K562 (cell line): Measurements from ENCODE around the gene ALG12. TPM values are rescaled to one million over a fixed set of nuclear protein-coding genes. Genes with fewer than 3 reads are reported as not detected.
A peak's percentile ranks its signal among the peaks of the same experiment; 100 is the strongest.
"Not testable (repeated sequence)": the region's sequence is repeated elsewhere in the genome, so short reads cannot be mapped to it uniquely, and the experiment has no call there.

Experiments
- CREB1 ChIP-seq, 2 experiments: sonication (generic) in 1 of 2; formaldehyde crosslinking in 1 of 2; IDR thresholded peaks; 2 replicates each; pipeline versions ENCODE4 v1.6.1 to v1.8.0; 2012 to 2022; ENCODE audit warnings: inconsistent platforms in 1 of 2, mild to moderate bottlenecking in 1 of 2, missing genetic modification reagents in 1 of 2, moderate library complexity in 1 of 2
- HCFC1 ChIP-seq: IDR thresholded peaks from 2 replicates; pipeline ENCODE4 v1.6.1; 2012; ENCODE audit warnings: low read depth, low read length, improper control_type of control experiment
- ZBTB11 ChIP-seq, 3 experiments: fragments of 200-800 bp in 1 of 3; fragments of 250-450 bp in 1 of 3; fragments of 450-650 bp in 1 of 3; sonication (Bioruptor Pico) in 1 of 3; sonication (Bioruptor generic) in 1 of 3; formaldehyde crosslinking in 1 of 3; IDR thresholded peaks; 2 replicates each; pipeline versions ENCODE4 v1.6.1 to v1.8.0; 2016 to 2022; ENCODE audit warnings: mild to moderate bottlenecking in 2 of 3, missing genetic modification characterization in 2 of 3, missing compliant biosample characterization in 1 of 3, moderate library complexity in 1 of 3
- ZBTB40 ChIP-seq, 2 experiments: fragments of 450-650 bp in 1 of 2; sonication (generic) in 1 of 2; formaldehyde crosslinking in 1 of 2; IDR thresholded peaks; 2 replicates each; pipeline versions ENCODE4 v1.7.1 to v1.9.0; 2016 to 2022; ENCODE audit warnings: inconsistent platforms in 1 of 2, mild to moderate bottlenecking in 1 of 2, missing genetic modification reagents in 1 of 2
- ZBTB7A ChIP-seq: IDR thresholded peaks from 2 replicates; pipeline ENCODE4 v1.6.1; 2011; ENCODE audit warnings: low read depth, mild to moderate bottlenecking, low read length, moderate library complexity, borderline replicate concordance; ENCODE audit not compliant: control insufficient read depth
- polyA plus RNA-seq, 8 experiments: library from polyadenylated mRNA; depleted of rRNA in 4 of 8; stranded (reverse) in 5 of 8; unstranded in 3 of 8; fragments of >200 nt; fragmentation: Nextera tagmentation in 2 of 8; fragmentation: Illumina TruSeq in 1 of 8; extraction: Ambion mirVana in 2 of 8; extraction: Trizol in 1 of 8; gene quantifications; 2 replicates each; pipeline versions ENCODE4 v1.2.1 to v1.2.3, GENCODE V29; 2011 to 2014; ENCODE audit warnings: inconsistent platforms in 1 of 8, missing spikeins in 1 of 8
- total RNA-seq, 7 experiments: library from RNA; depleted of rRNA in 6 of 7; stranded (reverse); fragments of >200 nt in 6 of 7; fragmentation: Illumina TruSeq in 2 of 7; extraction: Trizol in 2 of 7; gene quantifications; 2 replicates each; pipeline versions ENCODE4 v1.2.1 to v1.2.3, GENCODE V29; 2011 to 2021; ENCODE audit warnings: low replicate concordance in 1 of 7
- TF ChIP-seq, protein P1 (sequence below): sonication (generic); formaldehyde crosslinking; IDR thresholded peaks from 2 replicates; pipeline ENCODE4 v1.8.0; 2022; ENCODE audit warnings: missing genetic modification reagents, mild to moderate bottlenecking, moderate library complexity, borderline replicate concordance
- TF ChIP-seq, protein P2 (sequence below): fragments of 200-800 bp; sonication (Bioruptor generic); IDR thresholded peaks from 2 replicates; pipeline ENCODE4 v1.6.1; 2017; ENCODE audit warnings: missing genetic modification characterization, missing compliant biosample characterization

ALG12 gene
- total and polyA plus RNA-seq, 9 of the 15 experiments (the other 6 are each of a cell fraction or from before 2014, with no cell fraction given) = 0.20 to 8.5 (median 3.4) TPM

DNA sequence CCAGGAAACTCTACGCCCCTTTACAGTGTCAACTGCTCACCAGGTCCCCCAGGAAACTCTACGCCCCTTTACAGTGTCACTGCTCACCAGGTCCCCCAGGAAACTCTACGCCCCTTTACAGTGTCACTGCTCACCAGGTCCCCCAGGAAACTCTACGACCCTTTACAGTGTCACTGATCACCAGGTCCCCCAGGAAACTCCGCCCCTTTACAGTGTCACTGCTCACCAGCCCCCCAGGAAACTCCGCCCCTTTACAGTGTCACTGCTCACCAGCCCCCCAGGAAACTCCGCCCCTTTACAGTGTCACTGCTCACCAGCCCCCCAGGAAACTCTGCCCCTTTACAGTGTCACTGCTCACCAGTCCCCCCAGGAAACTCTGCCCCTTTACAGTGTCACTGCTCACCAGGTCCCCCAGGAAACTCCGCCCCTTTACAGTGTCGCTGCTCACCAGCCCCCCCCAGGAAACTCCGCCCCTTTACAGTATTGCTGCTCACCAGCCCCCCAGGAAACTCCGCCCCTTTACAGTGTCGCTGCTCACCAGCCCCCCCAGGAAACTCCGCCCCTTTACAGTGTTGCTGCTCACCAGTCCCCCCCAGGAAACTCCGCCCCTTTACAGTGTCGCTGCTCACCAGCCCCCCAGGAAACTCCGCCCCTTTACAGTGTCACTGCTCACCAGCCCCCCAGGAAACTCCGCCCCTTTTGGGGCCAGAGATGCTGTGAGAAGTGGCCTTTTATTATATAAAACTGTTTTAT lies 27.0 kb upstream of the ALG12 start (continued):
- TF ChIP-seq ZBTB40 (IDR thresholded peaks at IDR 0.05) (peak; percentile 50; the same call in 1 of the 2 replicates), ZBTB11 (CRISPR knock-in tag; IDR thresholded peaks at IDR 0.05) (peak in 1 of 3 experiments; percentile 96; a peak in 2 of 6 replicates), CREB1 (CRISPR knock-in tag; IDR thresholded peaks at IDR 0.05) (peak; percentile 39; the same call in 1 of the 2 replicates), ZBTB7A (peak; percentile 31; the same call in 1 of the 2 replicates), HCFC1 (peak; percentile 48; the same call in 1 of the 2 replicates)
- TF ChIP-seq ZBTB40 (CRISPR knock-in tag; IDR thresholded peaks at IDR 0.05); CREB1 (IDR thresholded peaks at IDR 0.05): not testable (repeated sequence)
- TF ChIP-seq, protein P1, sequence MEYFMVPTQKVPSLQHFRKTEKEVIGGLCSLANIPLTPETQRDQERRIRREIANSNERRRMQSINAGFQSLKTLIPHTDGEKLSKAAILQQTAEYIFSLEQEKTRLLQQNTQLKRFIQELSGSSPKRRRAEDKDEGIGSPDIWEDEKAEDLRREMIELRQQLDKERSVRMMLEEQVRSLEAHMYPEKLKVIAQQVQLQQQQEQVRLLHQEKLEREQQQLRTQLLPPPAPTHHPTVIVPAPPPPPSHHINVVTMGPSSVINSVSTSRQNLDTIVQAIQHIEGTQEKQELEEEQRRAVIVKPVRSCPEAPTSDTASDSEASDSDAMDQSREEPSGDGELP (CRISPR knock-in tag) = peak; percentile 15; the same call in 1 of the 2 replicates
- TF ChIP-seq, protein P2, sequence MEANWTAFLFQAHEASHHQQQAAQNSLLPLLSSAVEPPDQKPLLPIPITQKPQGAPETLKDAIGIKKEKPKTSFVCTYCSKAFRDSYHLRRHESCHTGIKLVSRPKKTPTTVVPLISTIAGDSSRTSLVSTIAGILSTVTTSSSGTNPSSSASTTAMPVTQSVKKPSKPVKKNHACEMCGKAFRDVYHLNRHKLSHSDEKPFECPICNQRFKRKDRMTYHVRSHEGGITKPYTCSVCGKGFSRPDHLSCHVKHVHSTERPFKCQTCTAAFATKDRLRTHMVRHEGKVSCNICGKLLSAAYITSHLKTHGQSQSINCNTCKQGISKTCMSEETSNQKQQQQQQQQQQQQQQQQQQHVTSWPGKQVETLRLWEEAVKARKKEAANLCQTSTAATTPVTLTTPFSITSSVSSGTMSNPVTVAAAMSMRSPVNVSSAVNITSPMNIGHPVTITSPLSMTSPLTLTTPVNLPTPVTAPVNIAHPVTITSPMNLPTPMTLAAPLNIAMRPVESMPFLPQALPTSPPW (CRISPR knock-in tag) = peak; percentile 68
